WTC11 (cell line): ENCODE measurements around the gene MOB3A. TPM values are rescaled to one million over a fixed set of nuclear protein-coding genes. Genes with fewer than 3 reads are reported as not detected.

Experiments used
- ATAC-seq: fragments of 200-7000 bp; cut with Tn5 transposase; 2 replicates; pipeline ENCODE4 v1.10.0; 2021; ENCODE audit warnings: mild to moderate bottlenecking, moderate library complexity
- CTCF ChIA-PET: fragments of 300-600 bp; sonication (Branson Sonifier 250); formaldehyde crosslinking; loops from one replicate; lab custom pipeline; 2021; ENCODE audit warnings: antibody characterized with exemption; lab: Charles Lee
- POLR2A ChIA-PET: fragments of 350-600 bp; sonication (Branson Sonifier 250); formaldehyde crosslinking; loops from one replicate; lab custom pipeline; 2021; ENCODE audit warnings: antibody characterized with exemption; lab: Charles Lee
- DNase-seq: peaks from one replicate; pipeline ENCODE4 v3.0.0; 2021; ENCODE audit warnings: low spot score
- H3K27ac Mint-ChIP-seq: 2 replicates; pipeline ENCODE4 v1.8.0; 2021; ENCODE audit warnings: mixed read lengths
- H3K27me3 Mint-ChIP-seq: 2 replicates; pipeline ENCODE4 v1.8.0; 2021; ENCODE audit warnings: low read depth, mild to moderate bottlenecking, moderate library complexity, mixed read lengths
- H3K36me3 Mint-ChIP-seq: 2 replicates; pipeline ENCODE4 v1.8.0; 2021; ENCODE audit warnings: mixed read lengths
- H3K4me1 Mint-ChIP-seq: 2 replicates; pipeline ENCODE4 v1.8.0; 2022; ENCODE audit warnings: mixed read lengths
- H3K4me3 Mint-ChIP-seq: 2 replicates; pipeline ENCODE4 v1.8.0; 2021; ENCODE audit warnings: mild to moderate bottlenecking, moderate library complexity, mixed read lengths
- H3K9me3 Mint-ChIP-seq: 2 replicates; pipeline ENCODE4 v1.8.0; 2021; ENCODE audit warnings: mixed read lengths
- AFF4 ChIP-seq: sonication (generic); formaldehyde crosslinking; IDR thresholded peaks from 2 replicates; pipeline ENCODE4 v1.8.1; 2023; ENCODE audit warnings: mild to moderate bottlenecking, missing genetic modification reagents, borderline replicate concordance
- CTCF ChIP-seq: fragments of 200-600 bp; IDR thresholded peaks from 2 replicates; pipeline ENCODE4 v1.8.0; 2022; ENCODE audit warnings: antibody characterized with exemption
- E2F4 ChIP-seq: sonication (generic); formaldehyde crosslinking; IDR thresholded peaks from 2 replicates; pipeline ENCODE4 v1.8.1; 2022; ENCODE audit warnings: low read depth, mild to moderate bottlenecking, moderate library complexity, missing genetic modification reagents, borderline replicate concordance
- E2F5 ChIP-seq: sonication (generic); formaldehyde crosslinking; IDR thresholded peaks from 2 replicates; pipeline ENCODE4 v1.8.1; 2022; ENCODE audit warnings: mild to moderate bottlenecking, moderate library complexity, missing genetic modification reagents
- GTF2I ChIP-seq: fragments of 250-450 bp; sonication (Bioruptor Pico); conservative IDR thresholded peaks from 2 replicates; pipeline ENCODE4 v1.4.0; 2021; ENCODE audit warnings: mild to moderate bottlenecking
- IRF2 ChIP-seq: sonication (generic); formaldehyde crosslinking; IDR thresholded peaks from 2 replicates; pipeline ENCODE4 v1.8.0; 2022; ENCODE audit warnings: low read depth, missing genetic modification reagents, borderline replicate concordance
- JAZF1 ChIP-seq: fragments of 250-450 bp; sonication (Bioruptor Pico); IDR thresholded peaks from 2 replicates; pipeline ENCODE4 v1.9.0; 2021; ENCODE audit warnings: moderate library complexity, mild to moderate bottlenecking, inconsistent platforms
- KAT7 ChIP-seq: sonication (generic); formaldehyde crosslinking; IDR thresholded peaks from 2 replicates; pipeline ENCODE4 v1.8.1; 2023; ENCODE audit warnings: missing genetic modification reagents, mild to moderate bottlenecking, borderline replicate concordance
- NFE2L1 ChIP-seq: sonication (generic); formaldehyde crosslinking; IDR thresholded peaks from 2 replicates; pipeline ENCODE4 v1.8.1; 2023; ENCODE audit warnings: missing genetic modification reagents
- NR1H2 ChIP-seq: sonication (generic); formaldehyde crosslinking; IDR thresholded peaks from 2 replicates; pipeline ENCODE4 v1.9.0; 2021; ENCODE audit warnings: mild to moderate bottlenecking, moderate library complexity, missing genetic modification reagents
- NR3C1 ChIP-seq: sonication (generic); formaldehyde crosslinking; conservative IDR thresholded peaks from 2 replicates; pipeline ENCODE4 v1.8.1; 2023; ENCODE audit warnings: low read depth, mild to moderate bottlenecking, missing genetic modification reagents
- OVOL2 ChIP-seq: fragments of 250-450 bp; sonication (Bioruptor Pico); IDR thresholded peaks from 2 replicates; pipeline ENCODE4 v1.9.0; 2021; ENCODE audit warnings: mild to moderate bottlenecking, borderline replicate concordance
- SOX15 ChIP-seq: fragments of 250-450 bp; sonication (Bioruptor Pico); IDR thresholded peaks from 2 replicates; pipeline ENCODE4 v1.9.0; 2021; ENCODE audit warnings: mild to moderate bottlenecking
- STAT6 ChIP-seq: sonication (generic); formaldehyde crosslinking; conservative IDR thresholded peaks from 2 replicates; pipeline ENCODE4 v1.8.1; 2023; ENCODE audit warnings: mild to moderate bottlenecking, low read depth, missing genetic modification reagents, moderate library complexity
- TEAD4 ChIP-seq: sonication (generic); formaldehyde crosslinking; IDR thresholded peaks from 2 replicates; pipeline ENCODE4 v1.8.0; 2022; ENCODE audit warnings: mild to moderate bottlenecking, missing genetic modification reagents
- ZNF121 ChIP-seq: sonication (generic); formaldehyde crosslinking; IDR thresholded peaks from 2 replicates; pipeline ENCODE4 v1.8.0; 2023; ENCODE audit warnings: missing genetic modification reagents
- ZNF281 ChIP-seq: sonication (generic); formaldehyde crosslinking; IDR thresholded peaks from 2 replicates; pipeline ENCODE4 v1.8.0; 2023; ENCODE audit warnings: mild to moderate bottlenecking, missing genetic modification reagents
- ZNF416 ChIP-seq: fragments of 250-450 bp; sonication (Bioruptor Pico); IDR thresholded peaks from 2 replicates; pipeline ENCODE4 v1.9.0; 2021; ENCODE audit warnings: mild to moderate bottlenecking, inconsistent platforms
- total RNA-seq: library from RNA; stranded (reverse); gene quantifications from 3 replicates; pipeline ENCODE4 v1.2.3, GENCODE V29; 2021

MOB3A gene
- total RNA-seq, 1 experiment from 2014 or later, result 8.1 TPM

GRCh38 chr19:2122982-2123381 lies 26.9 kb upstream of the MOB3A start:
- H3K4me1 Mint-ChIP-seq, result no peaks in the 10 kb centered on the region
- POLR2A ChIA-PET, result no interaction called here

More at GRCh38 chr19:2122982-2123381, 26.9 kb upstream of the MOB3A start:
- Mint-ChIP-seq H3K27me3 (no peaks in the 10 kb centered on the region), H3K9me3 (no peaks in the 10 kb centered on the region), H3K27ac (no peak overlapping the region), H3K36me3 (peaks cover 53% of the 10 kb centered on the region), H3K4me3 (no peak overlapping the region)
- CTCF ChIA-PET, result no interaction called here
- no peak for ATAC-seq
- no peak for DNase-seq
- TF ChIP-seq E2F5, result no peak
- no peak for TF ChIP-seq ZNF416 (CRISPR knock-in tag)
- no peak for TF ChIP-seq CTCF
- TF ChIP-seq GTF2I (CRISPR knock-in tag), result no peak
- no peak for TF ChIP-seq OVOL2 (CRISPR knock-in tag)
- no peak for TF ChIP-seq TEAD4 (CRISPR knock-in tag)
- TF ChIP-seq AFF4 (CRISPR knock-in tag), result no peak
- no peak for TF ChIP-seq E2F4
- TF ChIP-seq NR3C1 (CRISPR knock-in tag), result no peak
- TF ChIP-seq KAT7 (CRISPR knock-in tag), result no peak
- TF ChIP-seq NR1H2 (CRISPR knock-in tag), result no peak
- TF ChIP-seq JAZF1, result no peak
- no peak for TF ChIP-seq NFE2L1 (CRISPR knock-in tag)
- TF ChIP-seq ZNF281, result no peak
- TF ChIP-seq ZNF121 (CRISPR knock-in tag), result no peak
- TF ChIP-seq IRF2 (CRISPR knock-in tag), result no peak
- no peak for TF ChIP-seq SOX15
- TF ChIP-seq STAT6 (CRISPR knock-in tag), result no peak
